GM12891 (cell line): ENCODE measurements around the gene CCL13. TPM values are rescaled to one million over a fixed set of nuclear protein-coding genes. Genes with fewer than 3 reads are reported as not detected.
"Not testable (repeated sequence)": the region's sequence is repeated elsewhere in the genome, so short reads cannot be mapped to it uniquely, and the experiment has no call there.

ENCODE experiments used
- DNase-seq: peaks from one replicate; pipeline ENCODE4 v3.0.0; 2011; ENCODE audit warnings: low spot score; ENCODE audit not compliant: insufficient read length
- FAIRE-seq: peaks from 2 replicates; lab custom pipeline; 2011; peaks lifted over from hg19 to GRCh38; lab: Jason Lieb, UNC
- PAX5 ChIP-seq: IDR thresholded peaks from 2 replicates; pipeline ENCODE4 v1.6.1; 2011; ENCODE audit warnings: low read length, moderate library complexity, mild to moderate bottlenecking; ENCODE audit not compliant: insufficient read depth, severe bottlenecking
- POLR2A ChIP-seq: IDR thresholded peaks from 2 replicates; pipeline ENCODE4 v1.6.1; 2011; ENCODE audit warnings: low read depth, low read length, control low read depth
- POLR2AphosphoS5 ChIP-seq: IDR thresholded peaks from 2 replicates; pipeline ENCODE4 v1.6.1; 2011; ENCODE audit warnings: low read depth, low read length, control low read depth
- POU2F2 ChIP-seq: IDR thresholded peaks from 2 replicates; pipeline ENCODE4 v1.6.1; 2011; ENCODE audit warnings: low read depth, mild to moderate bottlenecking, control low read depth, low read length, moderate library complexity
- SPI1 ChIP-seq: IDR thresholded peaks from 2 replicates; pipeline ENCODE4 v1.6.1; 2011; ENCODE audit warnings: low read depth, low read length, control low read depth
- TAF1 ChIP-seq: IDR thresholded peaks from 2 replicates; pipeline ENCODE4 v1.6.1; 2011; ENCODE audit warnings: low read depth, low read length, control low read depth
- polyA plus RNA-seq: library from polyadenylated mRNA; unstranded; fragments of >200 nt; gene quantifications from one replicate; pipeline ENCODE4 v1.2.1, GENCODE V29; 2012; ENCODE audit warnings: low read depth, missing spikeins, inconsistent platforms; ENCODE audit not compliant: missing spikeins

Gene CCL13
- not detected for polyA plus RNA-seq

GRCh38 chr17:34356194-34356593 lies at the start of gene CCL13:
Gene CCL13, plus strand, starts transcription at chr17:34356480. Its CDS starts 47 bp downstream, at chr17:34356527.
- no peak for FAIRE-seq
- no peak for DNase-seq
- TF ChIP-seq POLR2AphosphoS5 (no peak), TAF1 (no peak), PAX5 (no peak), POU2F2 (no peak), POLR2A (no peak), SPI1 (no peak)

GRCh38 chr17:34307110-34307509 lies 49.2 kb upstream of the CCL13 start:
- FAIRE-seq (no peak), DNase-seq (no peak)

GRCh38 chr17:34308371-34308770 lies 47.9 kb upstream of the CCL13 start:
- no peak for FAIRE-seq
- no peak for DNase-seq
- TF ChIP-seq TAF1 (no peak), POLR2A (no peak), SPI1 (no peak)

More at GRCh38 chr17:34307110-34307509, 49.2 kb upstream of the CCL13 start:
- TF ChIP-seq TAF1 = no peak
- no peak for TF ChIP-seq POLR2A
- TF ChIP-seq SPI1 = no peak
- no peak for TF ChIP-seq PAX5
- no peak for TF ChIP-seq POLR2AphosphoS5
- no peak for TF ChIP-seq POU2F2

GRCh38 chr17:34311291-34311690 lies 45.0 kb upstream of the CCL13 start:
- TF ChIP-seq SPI1 (no peak), POLR2AphosphoS5 (no peak), POU2F2 (no peak), PAX5 (no peak), TAF1 (no peak), POLR2A (no peak)
- DNase-seq (no peak), FAIRE-seq (no peak)

GRCh38 chr17:34312080-34312479 lies 44.2 kb upstream of the CCL13 start:
- TF ChIP-seq TAF1 (no peak), PAX5 (no peak), SPI1 (no peak), POLR2A (no peak), POU2F2 (no peak), POLR2AphosphoS5 (no peak)
- no peak for FAIRE-seq
- no peak for DNase-seq

GRCh38 chr17:34313164-34313563 lies 43.1 kb upstream of the CCL13 start:
- FAIRE-seq = no peak
- TF ChIP-seq POLR2A (no peak), POLR2AphosphoS5 (no peak), PAX5 (no peak), POU2F2 (no peak), TAF1 (no peak), SPI1 (no peak)
- no peak for DNase-seq

GRCh38 chr17:34314279-34314678 lies 42.0 kb upstream of the CCL13 start:
- FAIRE-seq (no peak), DNase-seq (no peak)
- TF ChIP-seq POLR2AphosphoS5 (no peak), PAX5 (no peak), SPI1 (no peak), POLR2A (no peak), TAF1 (no peak), POU2F2 (no peak)

GRCh38 chr17:34318474-34318873 lies 37.8 kb upstream of the CCL13 start:
- TF ChIP-seq PAX5 (no peak), TAF1 (no peak), POLR2A (no peak), POLR2AphosphoS5 (no peak), POU2F2 (no peak), SPI1 (no peak)
- FAIRE-seq = no peak
- DNase-seq = no peak

- TF ChIP-seq SPI1 (no peak), PAX5 (no peak), POLR2A (no peak), POLR2AphosphoS5 (no peak), TAF1 (no peak), POU2F2 (no peak)
- DNase-seq (no peak), FAIRE-seq (no peak)
These were observed 37.2 kb upstream of the CCL13 start, which contains the start of gene CCL8 for GRCh38 chr17:34319039-34319483. Gene CCL8, plus strand, starts transcription at chr17:34319435. Its CDS starts 67 bp downstream, at chr17:34319502.

- FAIRE-seq (no peak), DNase-seq (no peak)
- no peak for TF ChIP-seq SPI1
- TF ChIP-seq TAF1 = no peak
- no peak for TF ChIP-seq PAX5
- no peak for TF ChIP-seq POLR2A
- TF ChIP-seq POU2F2 = no peak
- TF ChIP-seq POLR2AphosphoS5 = no peak
These were observed 34.3 kb upstream of the CCL13 start for GRCh38 chr17:34321964-34322363.

- FAIRE-seq, DNase-seq: not testable (repeated sequence)
These were observed 28.7 kb upstream of the CCL13 start for GRCh38 chr17:34327580-34327979.
